A549 (cell line): ENCODE data around the gene ANKS1B. TPM values are rescaled to one million over a fixed set of nuclear protein-coding genes. Genes with fewer than 3 reads are reported as not detected.

Source experiments
- ATAC-seq, 2 experiments: fragments of 200-7000 bp in 1 of 2; fragments of >200 bp in 1 of 2; cut with Nextera tagmentation in 1 of 2; cut with Tn5 transposase in 1 of 2; 3 replicates each; pipeline versions ENCODE4 v1.8.0 to v1.9.1; 2018 to 2020; ENCODE audit warnings: mild to moderate bottlenecking in 1 of 2, moderate library complexity in 1 of 2
- CTCF ChIA-PET: fragments of 300-600 bp; sonication (Branson Sonifier 250); formaldehyde crosslinking; extraction: SDS; loops from one replicate; lab custom pipeline; 2021; ENCODE audit warnings: antibody characterized with exemption, inconsistent platforms; lab: Yijun Ruan, JAX
- POLR2A ChIA-PET: fragments of 350-600 bp; formaldehyde crosslinking; extraction: SDS; loops from one replicate; lab custom pipeline; 2021; ENCODE audit warnings: antibody characterized with exemption, inconsistent platforms; lab: Yijun Ruan, JAX
- DNase-seq, 2 experiments: peaks; one replicate each; pipeline versions ENCODE4 v3.0.0 to v3.0.0-alpha.2; 2011 to 2016; ENCODE audit warnings: low read depth in 1 of 2, low spot score in 1 of 2
- FAIRE-seq: peaks from 2 replicates; lab custom pipeline; 2011; peaks lifted over from hg19 to GRCh38; lab: Jason Lieb, UNC
- H3K27ac ChIP-seq, 2 experiments: fragments of >200 bp; sonication (Bioruptor Twin); formaldehyde crosslinking; 3 replicates each; pipeline ENCODE4 v1.5.1; 2016 to 2017
- H3K4me1 ChIP-seq: fragments of >200 bp; sonication (Bioruptor Twin); formaldehyde crosslinking; 3 replicates; pipeline ENCODE4 v1.6.1; 2016
- H3K4me2 ChIP-seq: fragments of >200 bp; sonication (Bioruptor Twin); formaldehyde crosslinking; 3 replicates; pipeline ENCODE4 v1.6.1; 2016
- H3K4me3 ChIP-seq: fragments of >200 bp; sonication (Bioruptor Twin); formaldehyde crosslinking; 3 replicates; pipeline ENCODE4 v1.5.1; 2016
- H3K9me3 ChIP-seq: fragments of >200 bp; sonication (Bioruptor Twin); formaldehyde crosslinking; 3 replicates; pipeline ENCODE4 v1.6.1; 2016
- BCL3 ChIP-seq: fragments of >200 bp; sonication (Bioruptor Twin); formaldehyde crosslinking; IDR thresholded peaks from 3 replicates; pipeline ENCODE4 v1.6.1; 2016
- CBX2 ChIP-seq: fragments of 200-600 bp; sonication (generic); IDR thresholded peaks from 2 replicates; pipeline ENCODE4 v1.6.1; 2016; ENCODE audit warnings: low read depth, mild to moderate bottlenecking, borderline replicate concordance
- EHMT2 ChIP-seq: fragments of 200-600 bp; sonication (generic); IDR thresholded peaks from 2 replicates; pipeline ENCODE4 v1.6.1; 2016; ENCODE audit warnings: antibody characterized with exemption, low read depth, mild to moderate bottlenecking, moderate library complexity
- EP300 ChIP-seq, 2 experiments: fragments of >200 bp; sonication (Bioruptor Twin); formaldehyde crosslinking; IDR thresholded peaks; 2 replicates in 1 of 2; 3 replicates in 1 of 2; pipeline ENCODE4 v1.6.1; 2016 to 2017
- FOSB ChIP-seq: fragments of 250-450 bp; sonication (Bioruptor Pico); IDR thresholded peaks from 2 replicates; pipeline ENCODE4 v1.5.0; 2020; ENCODE audit warnings: mild to moderate bottlenecking, moderate library complexity
- FOSL2 ChIP-seq, 2 experiments: fragments of 450-650 bp in 1 of 2; fragments of >200 bp in 1 of 2; sonication (Bioruptor Twin) in 1 of 2; formaldehyde crosslinking; IDR thresholded peaks; 2 replicates each; pipeline versions ENCODE4 v1.5.0 to v1.6.1; 2016 to 2020; ENCODE audit warnings: mild to moderate bottlenecking in 1 of 2, moderate library complexity in 1 of 2
- HEYL ChIP-seq: fragments of 250-450 bp; sonication (Bioruptor Pico); IDR thresholded peaks from 2 replicates; pipeline ENCODE4 v1.8.0; 2021; ENCODE audit warnings: mild to moderate bottlenecking, moderate library complexity
- HOXB13 ChIP-seq: fragments of 250-450 bp; sonication (Bioruptor Pico); IDR thresholded peaks from 2 replicates; pipeline ENCODE4 v1.5.0; 2020; ENCODE audit warnings: low read depth, mild to moderate bottlenecking, moderate library complexity
- JUN ChIP-seq, 2 experiments: fragments of >200 bp; sonication (Bioruptor Twin); formaldehyde crosslinking; IDR thresholded peaks; 2 replicates in 1 of 2; 3 replicates in 1 of 2; pipeline ENCODE4 v1.6.1; 2016 to 2017
- KDM1A ChIP-seq: fragments of 200-600 bp; sonication (generic); IDR thresholded peaks from 2 replicates; pipeline ENCODE4 v1.6.1; 2016; ENCODE audit warnings: low read depth, mild to moderate bottlenecking
- MAFK ChIP-seq: fragments of 450-650 bp; IDR thresholded peaks from 2 replicates; pipeline ENCODE4 v1.6.1; 2014; ENCODE audit not compliant: partially characterized antibody
- MAZ ChIP-seq: fragments of 150-350 bp; IDR thresholded peaks from 2 replicates; pipeline ENCODE4 v1.6.1; 2014; ENCODE audit warnings: antibody characterized with exemption, low read depth, low read length, borderline replicate concordance
- MYC ChIP-seq: IDR thresholded peaks from 2 replicates; pipeline ENCODE4 v1.6.1; 2012; ENCODE audit warnings: mild to moderate bottlenecking, inconsistent platforms, low read length, improper control_type of control experiment, borderline replicate concordance
- NPAS2 ChIP-seq: fragments of 250-450 bp; sonication (Bioruptor Pico); IDR thresholded peaks from 2 replicates; pipeline ENCODE4 v1.8.0; 2022; ENCODE audit warnings: mild to moderate bottlenecking, moderate library complexity, borderline replicate concordance
- PHF8 ChIP-seq: fragments of 200-600 bp; sonication (generic); IDR thresholded peaks from 2 replicates; pipeline ENCODE4 v1.6.1; 2016; ENCODE audit warnings: low read depth, mild to moderate bottlenecking, antibody characterized with exemption, moderate library complexity, borderline replicate concordance
- POLR2AphosphoS2 ChIP-seq: conservative IDR thresholded peaks from 2 replicates; pipeline ENCODE4 v1.6.1; 2012; ENCODE audit warnings: low read length, improper control_type of control experiment, inconsistent platforms
- RAD21 ChIP-seq, 2 experiments: fragments of >200 bp in 1 of 2; sonication (Bioruptor Twin) in 1 of 2; formaldehyde crosslinking in 1 of 2; IDR thresholded peaks in 1 of 2; conservative IDR thresholded peaks in 1 of 2; 2 replicates in 1 of 2; 3 replicates in 1 of 2; pipeline ENCODE4 v1.6.1; 2012 to 2018; ENCODE audit warnings: inconsistent platforms in 1 of 2
- RARB ChIP-seq: fragments of 250-450 bp; sonication (Bioruptor Pico); IDR thresholded peaks from 2 replicates; pipeline ENCODE4 v1.8.0; 2021; ENCODE audit warnings: mild to moderate bottlenecking, moderate library complexity
- RCOR1 ChIP-seq: fragments of 150-350 bp; IDR thresholded peaks from 2 replicates; pipeline ENCODE4 v1.6.1; 2014; ENCODE audit warnings: antibody characterized with exemption, low read length, low read depth
- RNF2 ChIP-seq: fragments of 200-600 bp; sonication (generic); IDR thresholded peaks from 2 replicates; pipeline ENCODE4 v1.6.1; 2016; ENCODE audit warnings: low read depth, mild to moderate bottlenecking, antibody characterized with exemption, moderate library complexity, borderline replicate concordance
- SMC3 ChIP-seq: fragments of >200 bp; sonication (Bioruptor Twin); formaldehyde crosslinking; IDR thresholded peaks from 3 replicates; pipeline ENCODE4 v1.6.1; 2018; ENCODE audit warnings: inconsistent platforms
- ZNF302 ChIP-seq: fragments of 250-450 bp; sonication (Bioruptor Pico); IDR thresholded peaks from 2 replicates; pipeline ENCODE4 v1.9.0; 2021; ENCODE audit warnings: inconsistent platforms, mild to moderate bottlenecking, moderate library complexity
- WGBS: methylation state at CpG from one replicate; pipeline ENCODE4 v1.1.6; 2017; ENCODE audit errors: missing lambda C conversion rate; 5-methylcytosine and 5-hydroxymethylcytosine counted together
- polyA plus RNA-seq, 4 experiments: library from polyadenylated mRNA; depleted of rRNA in 3 of 4; stranded (reverse); fragments of >200 nt; fragmentation: RNase III in 1 of 4; extraction: RNeasy Plus Mini Kit Qiagen cat#74134 plus additional on column Dnase treatment in 1 of 4; gene quantifications; 2 replicates in 3 of 4; 3 replicates in 1 of 4; pipeline ENCODE4 v1.2.3, GENCODE V29; 2011 to 2017
- TF ChIP-seq, protein P1 (sequence below): fragments of >200 bp; sonication (Bioruptor Twin); formaldehyde crosslinking; IDR thresholded peaks from 3 replicates; pipeline ENCODE4 v1.5.1; 2016
- TF ChIP-seq, protein P2 (sequence below): IDR thresholded peaks from 2 replicates; pipeline ENCODE4 v1.6.1; 2012; ENCODE audit warnings: low read depth, borderline replicate concordance
- TF ChIP-seq, protein P3 (sequence below): fragments of >200 bp; sonication (Bioruptor Twin); formaldehyde crosslinking; IDR thresholded peaks from 2 replicates; pipeline ENCODE4 v1.6.1; 2016
- TF ChIP-seq, protein P4 (sequence below): fragments of 250-450 bp; sonication (Bioruptor Pico); IDR thresholded peaks from 2 replicates; pipeline ENCODE4 v1.5.0; 2021; ENCODE audit warnings: mild to moderate bottlenecking, moderate library complexity, borderline replicate concordance
- TF ChIP-seq, protein P5 (sequence below): fragments of 200-600 bp; sonication (generic); IDR thresholded peaks from 2 replicates; pipeline ENCODE4 v1.6.1; 2016; ENCODE audit warnings: antibody characterized with exemption, mild to moderate bottlenecking, moderate library complexity

ANKS1B gene
- polyA plus RNA-seq, 2 of the 4 experiments (the other 2 are of a cell fraction): 1.5 to 2.2 TPM

- H3K4me1 ChIP-seq: no peaks in the 10 kb centered on the region
- CTCF ChIA-PET: interaction anchor here (3.1 kb wide), 1 partner anchor 15 kb away, joined by 15 read pairs; no protein-coding TSS in a partner anchor
- FAIRE-seq (no peak), DNase-seq (no peak), ATAC-seq (no peak)
- H3K27ac ChIP-seq: no peak overlapping the region
- WGBS: 22% methylated on average over 1 of the region's 1 CpG
- TF ChIP-seq RAD21 (conservative IDR thresholded peaks at IDR 0.05 in 1 of 2, IDR thresholded peaks at IDR 0.05 in 1 of 2) (no peak), ZNF302 (CRISPR knock-in tag) (no peak), MYC (no peak), MAZ (no peak), RCOR1 (no peak), EP300 (IDR thresholded peaks at IDR 0.05) (no peak), SMC3 (no peak), FOSL2 (IDR thresholded peaks at IDR 0.05) (no peak), FOSL2 (CRISPR knock-in tag; IDR thresholded peaks at IDR 0.05) (no peak), BCL3 (no peak), HOXB13 (CRISPR knock-in tag) (no peak), KDM1A (no peak), EHMT2 (no peak), MAFK (no peak), CBX2 (no peak), PHF8 (no peak), HEYL (CRISPR knock-in tag) (no peak)
- TF ChIP-seq, protein P1, sequence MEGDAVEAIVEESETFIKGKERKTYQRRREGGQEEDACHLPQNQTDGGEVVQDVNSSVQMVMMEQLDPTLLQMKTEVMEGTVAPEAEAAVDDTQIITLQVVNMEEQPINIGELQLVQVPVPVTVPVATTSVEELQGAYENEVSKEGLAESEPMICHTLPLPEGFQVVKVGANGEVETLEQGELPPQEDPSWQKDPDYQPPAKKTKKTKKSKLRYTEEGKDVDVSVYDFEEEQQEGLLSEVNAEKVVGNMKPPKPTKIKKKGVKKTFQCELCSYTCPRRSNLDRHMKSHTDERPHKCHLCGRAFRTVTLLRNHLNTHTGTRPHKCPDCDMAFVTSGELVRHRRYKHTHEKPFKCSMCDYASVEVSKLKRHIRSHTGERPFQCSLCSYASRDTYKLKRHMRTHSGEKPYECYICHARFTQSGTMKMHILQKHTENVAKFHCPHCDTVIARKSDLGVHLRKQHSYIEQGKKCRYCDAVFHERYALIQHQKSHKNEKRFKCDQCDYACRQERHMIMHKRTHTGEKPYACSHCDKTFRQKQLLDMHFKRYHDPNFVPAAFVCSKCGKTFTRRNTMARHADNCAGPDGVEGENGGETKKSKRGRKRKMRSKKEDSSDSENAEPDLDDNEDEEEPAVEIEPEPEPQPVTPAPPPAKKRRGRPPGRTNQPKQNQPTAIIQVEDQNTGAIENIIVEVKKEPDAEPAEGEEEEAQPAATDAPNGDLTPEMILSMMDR: no peak
- TF ChIP-seq, protein P2, sequence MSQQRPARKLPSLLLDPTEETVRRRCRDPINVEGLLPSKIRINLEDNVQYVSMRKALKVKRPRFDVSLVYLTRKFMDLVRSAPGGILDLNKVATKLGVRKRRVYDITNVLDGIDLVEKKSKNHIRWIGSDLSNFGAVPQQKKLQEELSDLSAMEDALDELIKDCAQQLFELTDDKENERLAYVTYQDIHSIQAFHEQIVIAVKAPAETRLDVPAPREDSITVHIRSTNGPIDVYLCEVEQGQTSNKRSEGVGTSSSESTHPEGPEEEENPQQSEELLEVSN: no peak
- TF ChIP-seq, protein P3, sequence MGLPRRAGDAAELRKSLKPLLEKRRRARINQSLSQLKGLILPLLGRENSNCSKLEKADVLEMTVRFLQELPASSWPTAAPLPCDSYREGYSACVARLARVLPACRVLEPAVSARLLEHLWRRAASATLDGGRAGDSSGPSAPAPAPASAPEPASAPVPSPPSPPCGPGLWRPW: no peak
- peaks cover 4% of the 10 kb centered on the region; the same call in 1 of the 3 replicates for H3K9me3 ChIP-seq
- no peak overlapping the region for H3K4me2 ChIP-seq
- no peak overlapping the region for H3K4me3 ChIP-seq
- POLR2A ChIA-PET: no interaction called here
These were observed 1001.1 kb downstream of the ANKS1B start for GRCh38 chr12:98983647-98984046.

DNA sequence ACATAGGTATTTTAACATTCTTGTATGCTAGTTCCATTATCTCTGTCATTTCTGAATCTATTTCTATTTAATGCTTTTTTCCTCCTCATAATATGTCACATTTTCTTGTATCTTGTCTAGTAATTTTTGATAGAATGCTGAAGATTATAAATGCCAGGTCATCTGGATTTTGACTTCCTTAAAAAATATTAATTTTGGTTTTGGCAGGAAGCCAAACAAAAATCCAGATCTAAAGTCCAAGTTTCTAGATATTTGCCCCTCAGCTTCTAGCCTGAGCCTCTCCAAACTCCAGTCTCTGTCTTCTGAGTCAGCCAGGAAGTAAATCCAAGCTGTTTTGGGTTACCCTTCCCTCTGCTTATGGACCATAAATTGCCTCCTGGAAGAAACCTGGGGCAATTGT, 1004.2 kb downstream of the ANKS1B start:
- H3K4me2 ChIP-seq: no peak overlapping the region
- ATAC-seq: no peak
- no peak overlapping the region for H3K27ac ChIP-seq
- POLR2A ChIA-PET: no interaction called here
- H3K9me3 ChIP-seq: peaks cover 4% of the 10 kb centered on the region; the same call in 1 of the 3 replicates
- CTCF ChIA-PET: interaction anchor here (0.9 kb wide), 1 partner anchor 24 kb away, joined by 4 read pairs; no protein-coding TSS in a partner anchor
- FAIRE-seq: no peak
- H3K4me3 ChIP-seq: no peak overlapping the region
- no peaks in the 10 kb centered on the region for H3K4me1 ChIP-seq
- no peak for DNase-seq
- TF ChIP-seq RARB (CRISPR knock-in tag) (no peak), JUN (IDR thresholded peaks at IDR 0.05) (no peak), NPAS2 (no peak), RNF2 (no peak), PHF8 (no peak), POLR2AphosphoS2 (no peak), FOSB (no peak)
- TF ChIP-seq, protein P4, sequence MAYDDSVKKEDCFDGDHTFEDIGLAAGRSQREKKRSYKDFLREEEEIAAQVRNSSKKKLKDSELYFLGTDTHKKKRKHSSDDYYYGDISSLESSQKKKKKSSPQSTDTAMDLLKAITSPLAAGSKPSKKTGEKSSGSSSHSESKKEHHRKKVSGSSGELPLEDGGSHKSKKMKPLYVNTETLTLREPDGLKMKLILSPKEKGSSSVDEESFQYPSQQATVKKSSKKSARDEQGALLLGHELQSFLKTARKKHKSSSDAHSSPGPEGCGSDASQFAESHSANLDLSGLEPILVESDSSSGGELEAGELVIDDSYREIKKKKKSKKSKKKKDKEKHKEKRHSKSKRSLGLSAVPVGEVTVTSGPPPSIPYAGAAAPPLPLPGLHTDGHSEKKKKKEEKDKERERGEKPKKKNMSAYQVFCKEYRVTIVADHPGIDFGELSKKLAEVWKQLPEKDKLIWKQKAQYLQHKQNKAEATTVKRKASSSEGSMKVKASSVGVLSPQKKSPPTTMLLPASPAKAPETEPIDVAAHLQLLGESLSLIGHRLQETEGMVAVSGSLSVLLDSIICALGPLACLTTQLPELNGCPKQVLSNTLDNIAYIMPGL (CRISPR knock-in tag): no peak
- TF ChIP-seq, protein P5, sequence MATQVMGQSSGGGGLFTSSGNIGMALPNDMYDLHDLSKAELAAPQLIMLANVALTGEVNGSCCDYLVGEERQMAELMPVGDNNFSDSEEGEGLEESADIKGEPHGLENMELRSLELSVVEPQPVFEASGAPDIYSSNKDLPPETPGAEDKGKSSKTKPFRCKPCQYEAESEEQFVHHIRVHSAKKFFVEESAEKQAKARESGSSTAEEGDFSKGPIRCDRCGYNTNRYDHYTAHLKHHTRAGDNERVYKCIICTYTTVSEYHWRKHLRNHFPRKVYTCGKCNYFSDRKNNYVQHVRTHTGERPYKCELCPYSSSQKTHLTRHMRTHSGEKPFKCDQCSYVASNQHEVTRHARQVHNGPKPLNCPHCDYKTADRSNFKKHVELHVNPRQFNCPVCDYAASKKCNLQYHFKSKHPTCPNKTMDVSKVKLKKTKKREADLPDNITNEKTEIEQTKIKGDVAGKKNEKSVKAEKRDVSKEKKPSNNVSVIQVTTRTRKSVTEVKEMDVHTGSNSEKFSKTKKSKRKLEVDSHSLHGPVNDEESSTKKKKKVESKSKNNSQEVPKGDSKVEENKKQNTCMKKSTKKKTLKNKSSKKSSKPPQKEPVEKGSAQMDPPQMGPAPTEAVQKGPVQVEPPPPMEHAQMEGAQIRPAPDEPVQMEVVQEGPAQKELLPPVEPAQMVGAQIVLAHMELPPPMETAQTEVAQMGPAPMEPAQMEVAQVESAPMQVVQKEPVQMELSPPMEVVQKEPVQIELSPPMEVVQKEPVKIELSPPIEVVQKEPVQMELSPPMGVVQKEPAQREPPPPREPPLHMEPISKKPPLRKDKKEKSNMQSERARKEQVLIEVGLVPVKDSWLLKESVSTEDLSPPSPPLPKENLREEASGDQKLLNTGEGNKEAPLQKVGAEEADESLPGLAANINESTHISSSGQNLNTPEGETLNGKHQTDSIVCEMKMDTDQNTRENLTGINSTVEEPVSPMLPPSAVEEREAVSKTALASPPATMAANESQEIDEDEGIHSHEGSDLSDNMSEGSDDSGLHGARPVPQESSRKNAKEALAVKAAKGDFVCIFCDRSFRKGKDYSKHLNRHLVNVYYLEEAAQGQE: no peak
- TF ChIP-seq, protein P3: no peak
